Astrocyte (in vitro differentiated cells and primary cell): ENCODE measurements around the gene TBL1XR1. TPM values are rescaled to one million over a fixed set of nuclear protein-coding genes. Genes with fewer than 3 reads are reported as not detected.

ENCODE experiments used
- DNase-seq: peaks from one replicate; pipeline ENCODE4 v3.0.0-alpha.2; 2010; ENCODE audit warnings: low read depth
- FAIRE-seq: peaks from 2 replicates; lab custom pipeline; 2011; peaks lifted over from hg19 to GRCh38; lab: Jason Lieb, UNC
- H2AFZ ChIP-seq: 2 replicates; pipeline ENCODE4 v1.6.0; 2012; ENCODE audit warnings: low read depth, low read length, inconsistent platforms
- H3K27ac ChIP-seq: 2 replicates; pipeline ENCODE4 v1.5.1; 2011; ENCODE audit warnings: low read depth, low read length, inconsistent platforms
- H3K27me3 ChIP-seq: 2 replicates; pipeline ENCODE4 v1.6.0; 2011; ENCODE audit warnings: low read length, inconsistent platforms; ENCODE audit not compliant: insufficient read depth
- H3K36me3 ChIP-seq: 2 replicates; pipeline ENCODE4 v1.5.1; 2011; ENCODE audit warnings: low read length, inconsistent platforms; ENCODE audit not compliant: insufficient read depth
- H3K4me1 ChIP-seq: 2 replicates; pipeline ENCODE4 v1.5.1; 2011; ENCODE audit warnings: low read length, inconsistent platforms; ENCODE audit not compliant: insufficient read depth
- H3K4me2 ChIP-seq: 2 replicates; pipeline ENCODE4 v1.6.0; 2012; ENCODE audit warnings: low read length, inconsistent platforms
- H3K4me3 ChIP-seq: 2 replicates; pipeline ENCODE4 v1.5.1; 2011; ENCODE audit warnings: low read depth, mild to moderate bottlenecking, low read length, inconsistent platforms; ENCODE audit not compliant: insufficient read depth
- H3K79me2 ChIP-seq: 2 replicates; pipeline ENCODE4 v1.6.0; 2012; ENCODE audit warnings: mild to moderate bottlenecking, low read length, inconsistent platforms; ENCODE audit not compliant: insufficient read depth
- H3K9ac ChIP-seq: 2 replicates; pipeline ENCODE4 v1.6.0; 2012; ENCODE audit warnings: mild to moderate bottlenecking, low read length, inconsistent platforms
- H3K9me3 ChIP-seq: 2 replicates; pipeline ENCODE4 v1.5.1; 2012; ENCODE audit warnings: low read depth, mild to moderate bottlenecking, low read length, inconsistent platforms; ENCODE audit not compliant: insufficient read depth
- H4K20me1 ChIP-seq: 2 replicates; pipeline ENCODE4 v1.6.0; 2012; ENCODE audit warnings: low read length, inconsistent platforms; ENCODE audit not compliant: insufficient read depth
- H3K27ac Mint-ChIP-seq: one replicate; pipeline ENCODE4 v1.8.0; 2021; ENCODE audit warnings: mild to moderate bottlenecking, mixed read lengths; ENCODE audit not compliant: unreplicated experiment
- H3K27me3 Mint-ChIP-seq: one replicate; pipeline ENCODE4 v1.8.0; 2021; ENCODE audit warnings: low read depth, mixed read lengths; ENCODE audit not compliant: unreplicated experiment
- H3K36me3 Mint-ChIP-seq: one replicate; pipeline ENCODE4 v1.8.0; 2021; ENCODE audit warnings: low read depth, mixed read lengths; ENCODE audit not compliant: unreplicated experiment
- H3K4me1 Mint-ChIP-seq: one replicate; pipeline ENCODE4 v1.8.0; 2021; ENCODE audit warnings: low read depth, mixed read lengths; ENCODE audit not compliant: unreplicated experiment
- H3K4me3 Mint-ChIP-seq: one replicate; pipeline ENCODE4 v1.8.0; 2021; ENCODE audit warnings: mild to moderate bottlenecking, moderate library complexity, mixed read lengths; ENCODE audit not compliant: unreplicated experiment
- H3K9me3 Mint-ChIP-seq: one replicate; pipeline ENCODE4 v1.8.0; 2021; ENCODE audit warnings: mild to moderate bottlenecking, mixed read lengths; ENCODE audit not compliant: unreplicated experiment
- CTCF ChIP-seq: IDR thresholded peaks from 2 replicates; pipeline ENCODE4 v1.5.1; 2011; ENCODE audit warnings: low read depth, mild to moderate bottlenecking, inconsistent platforms, low read length, moderate library complexity; ENCODE audit not compliant: insufficient read depth
- EZH2 ChIP-seq: IDR thresholded peaks from 2 replicates; pipeline ENCODE4 v1.6.1; 2012; ENCODE audit warnings: mild to moderate bottlenecking, low read length, inconsistent platforms; ENCODE audit not compliant: insufficient read depth
- total RNA-seq: library from RNA; stranded (reverse); gene quantifications from 2 replicates; pipeline ENCODE4 v1.2.1, GENCODE V29; 2021

Gene TBL1XR1
- total RNA-seq, 1 donor from 2014 or later = 140 TPM

- FAIRE-seq = no peak
- H3K79me2 ChIP-seq = peaks cover 98% of the 10 kb centered on the region
Measured at GRCh38 chr3:177071496-177072156, 125.7 kb downstream of the TBL1XR1 start.

DNA sequence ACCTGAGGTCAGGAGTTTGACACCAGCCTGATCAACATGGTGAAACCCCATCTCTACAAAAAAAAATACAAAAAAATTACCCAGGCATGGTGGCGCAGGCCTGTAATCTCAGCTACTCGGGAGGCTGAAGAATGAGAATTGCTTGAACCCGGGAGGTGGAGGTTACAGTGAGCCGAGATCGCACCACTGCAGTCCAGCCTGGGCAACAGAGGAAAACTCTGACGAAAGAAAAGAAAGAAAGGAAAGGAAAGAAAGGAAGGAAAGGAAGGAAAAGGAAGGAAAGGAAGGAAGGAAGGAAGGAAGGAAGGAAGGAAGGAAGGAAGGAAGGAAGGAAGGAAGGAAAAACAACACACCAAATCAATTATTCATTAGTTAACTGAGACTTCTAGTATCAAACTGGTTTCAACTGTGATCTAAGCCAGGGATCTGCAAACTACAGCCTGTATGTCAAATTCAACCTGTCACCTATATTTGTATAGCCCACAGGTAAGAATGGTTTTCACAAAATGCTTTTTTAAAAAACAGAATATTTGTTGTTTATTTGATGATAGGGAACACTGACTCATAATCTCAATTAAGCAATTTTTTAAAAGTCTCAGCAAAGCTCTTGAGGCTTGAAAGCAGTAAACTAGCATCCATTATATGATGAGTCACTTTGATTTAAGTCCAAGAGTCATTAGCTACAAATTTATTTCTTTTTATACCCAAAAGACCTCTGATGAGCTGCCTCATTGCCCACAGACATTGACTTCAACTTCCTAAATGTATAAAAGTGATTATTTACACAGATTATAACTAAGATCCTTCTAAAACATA, 127.6 kb downstream of the TBL1XR1 start:
- FAIRE-seq = no peak
- no peaks in the 10 kb centered on the region for H3K9me3 ChIP-seq
- no peak overlapping the region for H3K4me2 ChIP-seq
- H2AFZ ChIP-seq = no peak overlapping the region
- H3K4me1 Mint-ChIP-seq = peaks cover 18% of the 10 kb centered on the region
- no peak overlapping the region for H3K27ac ChIP-seq
- peaks cover 7% of the 10 kb centered on the region for H3K36me3 Mint-ChIP-seq
- TF ChIP-seq CTCF (no peak), EZH2 (no peak)
- H3K36me3 ChIP-seq = no peaks in the 10 kb centered on the region
- no peaks in the 10 kb centered on the region for H3K9me3 Mint-ChIP-seq
- H3K4me3 ChIP-seq = no peak overlapping the region
- DNase-seq = peak; percentile 53
- peaks cover 98% of the 10 kb centered on the region for H3K79me2 ChIP-seq
- H3K9ac ChIP-seq = no peak overlapping the region
- no peaks in the 10 kb centered on the region for H3K4me1 ChIP-seq
- peaks cover 78% of the 10 kb centered on the region for H4K20me1 ChIP-seq
- H3K4me3 Mint-ChIP-seq = no peak overlapping the region
- no peaks in the 10 kb centered on the region for H3K27me3 ChIP-seq
- H3K27me3 Mint-ChIP-seq = no peaks in the 10 kb centered on the region
- H3K27ac Mint-ChIP-seq = no peak overlapping the region

More at GRCh38 chr3:177071496-177072156, 125.7 kb downstream of the TBL1XR1 start:
- no peak overlapping the region for H3K4me3 ChIP-seq
- Mint-ChIP-seq H3K9me3 (no peaks in the 10 kb centered on the region), H3K4me3 (no peak overlapping the region), H3K27me3 (no peaks in the 10 kb centered on the region), H3K27ac (peak overlapping the region; percentile 8), H3K4me1 (peaks cover 10% of the 10 kb centered on the region), H3K36me3 (peaks cover 14% of the 10 kb centered on the region)
- no peak for DNase-seq
- H3K4me2 ChIP-seq = no peak overlapping the region
- H3K36me3 ChIP-seq = peaks cover 4% of the 10 kb centered on the region
- no peaks in the 10 kb centered on the region for H3K9me3 ChIP-seq
- no peak overlapping the region for H3K9ac ChIP-seq
- H2AFZ ChIP-seq = no peak overlapping the region
- no peaks in the 10 kb centered on the region for H3K27me3 ChIP-seq
- no peaks in the 10 kb centered on the region for H3K4me1 ChIP-seq
- no peak overlapping the region for H3K27ac ChIP-seq
- TF ChIP-seq EZH2 = no peak
- no peak for TF ChIP-seq CTCF
- peaks cover 90% of the 10 kb centered on the region for H4K20me1 ChIP-seq
